Inflammatory macrophage treated with lipopolysaccharide for 1 hour (primary cell): ENCODE results near the gene PPP2R2C.

Experiments
- DNase-seq, 2 donors: peaks; one replicate each; pipeline ENCODE4 v3.0.0-alpha.2; 2020 to 2022

Gene PPP2R2C

DNA sequence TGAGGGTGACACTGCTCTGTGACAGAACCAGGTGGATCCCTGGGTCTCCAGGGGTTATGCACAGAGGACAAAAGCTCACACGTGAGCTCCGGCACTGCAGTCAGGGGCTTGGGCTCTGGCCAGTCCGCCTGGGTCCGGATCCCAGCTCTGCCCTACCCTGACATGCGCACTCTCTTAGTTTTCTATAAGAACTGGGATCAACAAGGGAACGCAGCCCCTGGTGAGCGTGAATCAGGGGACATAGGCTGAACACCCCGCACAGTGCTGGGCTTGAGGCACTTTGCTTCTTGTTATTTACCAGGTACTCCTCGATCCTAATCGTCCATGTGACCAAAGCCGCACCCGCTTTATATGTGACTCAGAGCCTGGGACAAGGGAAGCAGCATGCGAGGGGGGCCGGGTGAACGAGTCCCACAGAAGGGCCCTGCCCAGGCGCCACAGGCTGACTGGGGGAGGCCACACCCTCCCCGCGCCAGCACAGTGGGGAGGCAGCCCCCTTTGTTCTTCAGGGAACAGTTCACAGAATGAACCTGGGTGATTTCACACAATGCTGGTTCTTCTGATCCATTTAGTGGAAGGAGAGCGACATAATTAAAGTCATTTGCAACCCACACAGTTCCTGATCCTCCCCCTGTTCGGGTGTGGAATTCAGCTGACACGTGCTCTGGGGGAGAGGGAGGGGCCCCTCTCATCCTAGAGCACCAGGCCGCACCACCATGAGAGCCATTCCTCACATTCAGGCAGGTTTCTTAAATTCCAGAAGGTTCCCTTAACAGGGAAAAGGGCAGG lies 147.2 kb downstream of the PPP2R2C start:
- DNase-seq = no peak

DNA sequence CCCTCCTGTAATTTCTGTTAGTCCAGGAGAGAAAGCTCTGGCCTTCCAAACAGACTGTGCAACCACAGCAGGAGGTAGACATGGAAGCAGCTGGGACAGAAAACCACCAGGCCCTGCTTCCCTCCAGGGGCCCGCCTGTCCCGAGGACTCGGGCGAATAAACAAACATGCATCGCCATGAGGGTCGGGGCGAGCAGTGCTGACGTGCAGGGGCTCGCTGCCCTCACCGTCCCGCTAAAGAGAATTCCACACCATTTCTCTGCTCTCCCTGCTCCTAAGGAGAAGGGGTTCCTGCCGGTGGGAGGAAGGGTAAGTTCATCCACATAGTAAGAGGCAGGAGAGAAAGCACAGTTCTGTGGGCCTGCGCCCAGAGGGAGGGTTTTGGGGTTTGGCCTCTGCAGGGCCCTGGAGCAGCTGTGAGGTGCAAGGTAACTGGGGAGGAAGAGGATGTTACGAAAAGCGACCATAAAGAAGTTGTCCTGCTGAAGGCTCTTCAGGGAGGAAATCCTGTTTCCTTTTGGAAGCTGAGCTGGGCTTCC lies 147.9 kb downstream of the PPP2R2C start:
- no peak for DNase-seq

DNA sequence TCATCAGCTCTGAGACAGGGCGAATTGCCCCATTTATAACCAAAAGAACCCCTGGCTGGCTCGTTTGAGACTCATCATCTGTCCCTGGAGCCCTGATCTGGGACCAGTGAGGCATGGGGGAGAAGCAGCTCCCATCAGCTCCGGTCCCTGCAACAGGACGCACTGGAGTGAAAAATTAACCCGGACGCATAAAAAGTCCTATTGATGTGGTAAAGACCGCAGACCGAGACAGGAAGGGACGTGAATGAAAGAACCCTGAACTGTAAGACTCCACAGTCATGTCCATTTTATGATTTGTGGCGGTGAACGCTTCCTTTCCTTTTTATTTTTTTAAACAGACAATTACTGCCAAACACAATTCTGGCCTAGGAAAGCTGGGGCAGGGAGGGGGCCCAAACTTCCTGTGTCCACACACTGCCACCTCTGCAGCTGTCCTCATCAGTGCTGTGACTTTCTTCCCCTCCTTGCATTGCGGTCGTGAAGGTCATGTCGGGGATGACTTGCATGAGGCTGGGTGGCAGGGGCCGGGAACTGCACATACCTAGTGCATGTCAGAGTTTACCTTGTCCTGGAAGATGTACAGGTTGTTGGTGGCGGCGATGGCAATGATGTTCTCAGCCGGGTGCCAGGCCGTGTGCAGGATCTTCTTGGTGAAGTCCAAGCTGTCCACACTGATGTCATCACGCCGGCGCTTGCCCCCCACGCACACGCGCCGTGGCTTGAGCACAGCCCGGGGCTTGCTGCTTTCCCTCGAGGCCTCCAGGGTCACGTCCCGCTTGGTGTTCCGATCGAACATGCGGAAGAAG lies 149.4 kb downstream of the PPP2R2C start:
- DNase-seq = no peak

DNA sequence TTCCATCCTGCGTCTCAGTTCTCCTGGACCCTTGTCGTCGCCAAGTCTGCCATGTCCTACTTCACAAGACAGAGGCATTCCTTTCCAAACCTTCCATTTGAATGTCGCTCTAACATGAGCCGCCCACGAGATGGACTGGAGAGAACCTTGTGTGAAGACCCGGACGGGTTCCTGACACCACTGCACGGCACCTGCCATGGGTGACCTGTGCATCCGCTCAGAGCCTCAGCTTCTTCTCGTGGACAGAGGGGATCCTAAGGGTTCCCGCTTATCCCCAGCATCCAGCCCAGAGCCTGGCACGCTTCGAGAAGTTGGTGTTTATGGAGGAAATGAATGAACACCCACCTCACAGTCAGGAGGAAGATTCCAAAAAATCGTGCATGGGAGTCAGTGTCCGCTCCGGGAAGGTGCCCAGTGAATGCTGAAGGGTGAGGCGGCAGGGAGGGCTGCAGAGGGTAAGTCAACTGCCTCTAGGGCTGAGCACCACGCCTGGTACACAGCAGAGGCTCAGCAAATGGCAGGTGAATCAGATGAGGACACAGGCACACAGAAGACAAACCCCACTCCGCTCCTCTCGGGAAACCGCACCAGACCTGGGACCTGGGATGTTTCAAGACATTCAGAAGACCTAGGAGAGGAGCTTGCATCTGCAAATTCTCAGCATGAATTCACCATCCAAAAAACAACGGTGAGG lies 150.2 kb downstream of the PPP2R2C start:
- no peak for DNase-seq

DNA sequence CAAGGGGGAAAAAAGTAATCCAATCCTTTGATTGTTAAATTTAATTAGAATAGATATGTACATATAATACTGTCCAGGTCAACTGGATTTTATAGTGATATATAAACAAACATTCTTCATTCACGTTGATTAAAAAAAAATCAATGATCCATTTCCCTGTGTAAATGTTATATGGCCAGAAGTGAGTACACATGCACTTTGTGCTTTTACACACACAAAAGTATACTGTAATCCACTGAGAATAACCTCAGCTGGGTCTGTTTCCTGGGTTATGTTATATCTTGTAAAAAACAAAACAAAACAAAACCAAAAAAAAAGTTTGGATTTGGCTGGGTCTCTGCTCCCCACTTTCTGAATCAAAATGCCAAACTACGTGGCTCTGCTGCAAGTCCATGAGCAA lies 151.1 kb downstream of the PPP2R2C start:
- no peak for DNase-seq

- DNase-seq = no peak
Observed at GRCh38 chr4:6320663-6321062, 151.8 kb downstream of the PPP2R2C start.

- DNase-seq = no peak
Observed at GRCh38 chr4:6319530-6320150, 152.8 kb downstream of the PPP2R2C start.

DNA sequence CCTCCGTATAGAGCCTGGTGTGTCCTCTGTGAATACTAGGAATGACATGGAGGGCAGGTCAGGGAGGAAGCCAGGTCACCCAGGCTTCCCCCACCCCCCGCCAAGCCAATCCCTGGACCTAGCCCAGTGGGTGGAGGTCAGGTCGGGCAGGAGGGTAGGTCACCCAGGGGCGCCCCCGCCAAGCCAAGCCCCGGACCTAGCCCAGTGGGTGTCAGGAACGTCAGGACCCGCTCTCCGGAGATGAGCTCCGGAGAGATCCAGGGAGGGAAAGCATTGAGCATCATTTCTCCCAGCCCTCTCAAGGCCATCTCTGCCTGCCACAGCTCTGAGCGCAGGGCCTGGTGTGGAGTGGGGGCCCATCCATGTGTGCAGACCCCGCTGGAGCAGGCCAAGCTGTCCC lies 154.2 kb downstream of the PPP2R2C start:
- DNase-seq = no peak

DNA sequence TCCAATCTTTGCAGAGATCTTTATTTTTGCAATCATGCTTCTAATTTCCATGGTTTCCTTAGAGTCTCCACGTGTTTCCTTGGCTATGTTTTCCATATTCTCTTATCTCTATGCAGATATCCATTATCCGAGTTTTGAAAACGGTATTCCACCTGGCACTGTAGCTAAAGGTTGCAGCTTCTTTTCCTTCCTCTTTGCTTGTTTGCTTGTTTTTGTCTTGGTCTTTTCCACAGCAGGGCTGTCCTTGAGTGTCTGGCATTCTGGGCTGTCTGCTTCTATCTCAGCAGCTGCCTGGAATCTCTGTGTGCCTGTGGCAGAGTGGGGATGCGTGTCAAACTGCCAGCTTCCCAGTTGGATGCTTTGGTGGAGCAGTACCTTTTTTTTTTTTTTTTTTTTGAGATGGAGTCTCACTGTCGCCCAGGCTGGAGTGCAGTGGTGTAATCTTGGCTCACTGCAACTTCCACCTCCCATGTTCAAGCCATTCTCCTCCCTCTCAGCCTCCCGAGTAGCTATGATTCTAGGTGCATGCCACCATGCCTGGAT lies 155.9 kb downstream of the PPP2R2C start:
- DNase-seq = no peak

GRCh38 chr4:6313216-6313615 lies 159.2 kb downstream of the PPP2R2C start:
- no peak for DNase-seq

DNA sequence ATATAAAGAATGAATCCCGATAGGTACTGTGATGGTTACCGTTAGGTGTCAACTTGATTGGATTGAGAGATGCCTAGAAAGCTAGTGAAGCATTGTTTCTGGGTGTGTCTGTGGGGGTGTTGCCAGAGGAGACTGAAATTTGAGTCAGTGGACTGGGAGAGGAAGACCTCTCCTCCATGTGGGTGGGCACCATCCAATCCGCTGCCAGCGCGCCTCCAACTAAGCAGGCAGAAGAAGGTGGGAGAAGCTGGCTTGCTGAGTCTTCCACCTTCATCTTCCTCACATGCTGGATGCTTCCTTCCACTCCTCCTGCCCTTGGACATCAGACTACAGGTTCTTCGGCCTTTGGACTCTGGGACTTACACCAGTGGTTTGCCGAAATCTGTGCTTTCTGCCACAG lies 162.6 kb downstream of the PPP2R2C start:
- DNase-seq = no peak

- DNase-seq = no peak
Observed at GRCh38 chr4:6308899-6309643, 163.3 kb downstream of the PPP2R2C start.

- DNase-seq = no peak
Observed at GRCh38 chr4:6307891-6308290, 164.5 kb downstream of the PPP2R2C start.

DNA sequence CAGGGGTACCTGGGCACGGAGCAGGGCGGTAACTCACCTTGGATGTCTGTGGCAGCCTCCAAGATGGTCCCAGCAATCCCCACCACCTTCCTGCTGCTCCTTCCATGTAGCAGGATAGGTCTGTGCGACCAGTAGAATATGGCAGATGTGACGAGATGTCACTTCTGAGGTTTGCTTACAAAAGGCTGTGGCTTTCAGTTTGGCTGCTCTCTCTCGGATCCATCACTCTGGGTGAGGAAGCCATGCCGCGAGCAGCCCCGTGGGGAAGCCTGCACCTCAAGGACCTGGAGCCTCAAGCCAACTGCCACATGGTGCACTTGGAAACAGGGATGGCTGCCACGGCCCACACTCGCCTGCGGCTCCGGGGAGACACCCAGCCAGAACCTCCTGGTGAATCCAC lies 165.2 kb downstream of the PPP2R2C start:
- no peak for DNase-seq

DNA sequence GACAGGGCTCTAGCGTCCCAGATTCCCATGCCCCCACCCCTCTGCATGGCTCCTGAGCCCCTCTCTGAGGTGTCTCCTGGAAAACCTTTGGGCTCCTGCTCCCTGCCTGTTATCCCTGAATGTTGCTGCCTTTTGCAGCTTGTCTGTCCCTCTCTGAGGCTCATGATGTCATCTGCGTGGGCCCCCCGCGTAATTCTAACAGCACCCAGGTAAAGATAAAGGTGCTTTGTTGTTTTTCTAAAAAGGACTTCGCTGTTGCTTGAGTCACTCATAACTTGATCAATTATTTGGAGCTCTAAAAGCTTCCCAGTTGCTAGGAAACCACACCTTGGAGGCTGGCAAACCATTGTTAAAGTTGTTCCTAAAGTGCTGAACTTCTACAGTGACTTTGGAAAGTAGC lies 166.1 kb downstream of the PPP2R2C start:
- no peak for DNase-seq

DNA sequence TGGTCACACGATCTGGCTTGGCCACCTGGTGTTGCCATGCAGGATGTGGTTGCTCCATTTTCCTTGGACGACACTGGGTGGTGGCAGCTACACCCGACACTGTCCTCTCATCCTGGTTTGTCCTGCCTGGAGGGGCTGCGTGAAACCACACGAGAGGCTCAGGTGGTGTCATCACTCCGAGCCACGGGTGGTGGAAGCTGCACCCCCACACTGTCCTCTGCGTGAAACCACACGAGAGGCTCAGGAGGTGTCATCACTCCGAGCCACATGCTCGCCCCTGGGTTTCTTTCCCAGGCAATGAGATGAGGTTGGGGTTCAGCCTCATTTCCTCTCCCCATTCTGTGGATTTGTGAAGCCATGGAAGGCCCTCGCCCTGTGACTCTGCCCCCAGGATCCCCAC lies 168.5 kb downstream of the PPP2R2C start:
- no peak for DNase-seq

DNA sequence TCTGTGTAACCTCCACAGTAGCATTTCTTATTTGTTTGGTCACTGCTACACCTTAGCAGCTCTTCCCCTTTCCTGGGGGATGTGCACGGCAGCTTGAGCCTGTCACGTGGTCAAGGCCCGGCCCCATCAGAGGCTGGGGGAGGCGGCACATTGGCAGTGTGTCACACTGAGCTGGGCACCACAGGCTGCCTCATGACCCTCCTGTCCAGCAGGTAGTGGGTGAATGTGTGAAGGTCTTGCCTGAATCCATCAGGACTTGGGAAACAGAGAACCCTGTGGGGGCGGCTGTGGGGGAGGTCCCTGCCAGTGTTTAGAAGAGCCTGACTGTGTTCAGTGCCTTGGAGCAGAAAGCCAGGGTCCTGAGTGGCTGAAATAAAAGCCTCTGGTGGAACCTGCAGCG lies 169.5 kb downstream of the PPP2R2C start:
- no peak for DNase-seq

DNA sequence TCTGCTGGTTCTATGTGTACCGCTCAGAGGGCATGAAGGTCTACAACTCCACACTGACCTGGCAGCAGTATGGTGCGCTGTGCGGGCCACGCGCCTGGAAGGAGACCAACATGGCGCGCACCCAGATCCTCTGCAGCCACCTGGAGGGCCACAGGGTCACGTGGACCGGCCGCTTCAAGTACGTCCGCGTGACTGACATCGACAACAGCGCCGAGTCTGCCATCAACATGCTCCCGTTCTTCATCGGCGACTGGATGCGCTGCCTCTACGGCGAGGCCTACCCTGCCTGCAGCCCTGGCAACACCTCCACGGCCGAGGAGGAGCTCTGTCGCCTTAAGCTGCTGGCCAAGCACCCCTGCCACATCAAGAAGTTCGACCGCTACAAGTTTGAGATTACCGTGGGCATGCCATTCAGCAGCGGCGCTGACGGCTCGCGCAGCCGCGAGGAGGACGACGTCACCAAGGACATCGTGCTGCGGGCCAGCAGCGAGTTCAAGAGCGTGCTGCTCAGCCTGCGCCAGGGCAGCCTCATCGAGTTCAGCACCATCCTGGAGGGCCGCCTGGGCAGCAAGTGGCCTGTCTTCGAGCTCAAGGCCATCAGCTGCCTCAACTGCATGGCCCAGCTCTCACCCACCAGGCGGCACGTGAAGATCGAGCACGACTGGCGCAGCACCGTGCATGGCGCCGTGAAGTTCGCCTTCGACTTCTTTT lies 170.5 kb downstream of the PPP2R2C start:
- no peak for DNase-seq

DNA sequence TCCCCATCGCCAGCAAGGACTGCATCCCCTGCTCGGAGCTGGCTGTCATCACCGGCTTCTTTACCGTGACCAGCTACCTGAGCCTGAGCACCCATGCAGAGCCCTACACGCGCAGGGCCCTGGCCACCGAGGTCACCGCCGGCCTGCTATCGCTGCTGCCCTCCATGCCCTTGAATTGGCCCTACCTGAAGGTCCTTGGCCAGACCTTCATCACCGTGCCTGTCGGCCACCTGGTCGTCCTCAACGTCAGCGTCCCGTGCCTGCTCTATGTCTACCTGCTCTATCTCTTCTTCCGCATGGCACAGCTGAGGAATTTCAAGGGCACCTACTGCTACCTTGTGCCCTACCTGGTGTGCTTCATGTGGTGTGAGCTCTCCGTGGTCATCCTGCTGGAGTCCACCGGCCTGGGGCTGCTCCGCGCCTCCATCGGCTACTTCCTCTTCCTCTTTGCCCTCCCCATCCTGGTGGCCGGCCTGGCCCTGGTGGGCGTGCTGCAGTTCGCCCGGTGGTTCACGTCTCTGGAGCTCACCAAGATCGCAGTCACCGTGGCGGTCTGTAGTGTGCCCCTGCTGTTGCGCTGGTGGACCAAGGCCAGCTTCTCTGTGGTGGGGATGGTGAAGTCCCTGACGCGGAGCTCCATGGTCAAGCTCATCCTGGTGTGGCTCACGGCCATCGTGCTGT lies 171.2 kb downstream of the PPP2R2C start:
- DNase-seq = no peak

DNA sequence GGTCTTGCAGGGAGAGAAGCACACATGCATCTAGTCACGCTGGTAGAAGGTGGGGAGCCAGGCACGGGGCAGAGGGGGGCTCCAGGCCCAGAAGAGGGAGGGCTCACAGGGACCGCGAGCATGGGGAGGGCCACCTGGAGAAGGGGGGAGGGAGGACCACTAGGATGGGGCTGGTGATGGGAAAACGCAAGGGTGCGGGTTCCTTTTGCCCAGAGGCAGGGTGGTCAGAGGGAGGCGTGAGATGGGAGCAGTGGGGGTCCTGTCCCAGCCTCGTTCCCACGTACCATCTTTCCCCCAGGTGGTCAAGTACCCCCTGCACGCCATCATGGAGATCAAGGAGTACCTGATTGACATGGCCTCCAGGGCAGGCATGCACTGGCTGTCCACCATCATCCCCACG lies 172.1 kb downstream of the PPP2R2C start:
- no peak for DNase-seq

GRCh38 chr4:6299875-6300274 lies 172.5 kb downstream of the PPP2R2C start:
- no peak for DNase-seq
